Femur (tissue), 1 donor: ENCODE measurements around the gene SLFN13.
"Not testable (repeated sequence)": the region's sequence is repeated elsewhere in the genome, so short reads cannot be mapped to it uniquely, and the experiment has no call there.

Source experiments
- DNase-seq: peaks from one replicate; pipeline ENCODE4 v3.0.0-alpha.2; 2017

The SLFN13 gene

GRCh38 chr17:35448214-35448898 is at the start of gene SLFN13:
SLFN13 (minus strand) TSS chr17:35448766; CDS start chr17:35445680, 3,086 bp downstream.
- DNase-seq = peak; percentile 79

- no peak for DNase-seq
These were observed 48.1 kb upstream of the SLFN13 start for GRCh38 chr17:35496451-35497290.

GRCh38 chr17:35493040-35493439 is 44.5 kb upstream of the SLFN13 start:
- DNase-seq = no peak

DNA sequence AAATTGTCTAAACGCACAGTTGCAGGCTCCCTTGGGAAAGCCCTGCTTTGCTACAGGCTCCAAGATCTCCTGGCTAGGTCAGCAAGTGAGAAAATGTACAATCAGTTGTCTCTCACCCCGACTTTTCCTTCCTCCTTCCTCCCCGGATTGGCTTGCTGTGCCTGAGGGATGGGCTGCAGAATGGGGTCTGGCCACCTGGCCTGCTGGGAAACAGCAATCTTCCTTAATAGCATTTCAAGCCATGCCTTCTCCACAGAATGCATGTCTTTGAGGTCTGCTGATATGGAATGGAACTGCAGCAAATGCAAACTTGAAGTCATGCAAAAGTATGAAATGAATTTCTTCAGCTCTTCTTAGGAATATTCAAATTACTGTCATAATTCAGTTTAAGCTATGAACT is 42.9 kb upstream of the SLFN13 start:
- no peak for DNase-seq

DNA sequence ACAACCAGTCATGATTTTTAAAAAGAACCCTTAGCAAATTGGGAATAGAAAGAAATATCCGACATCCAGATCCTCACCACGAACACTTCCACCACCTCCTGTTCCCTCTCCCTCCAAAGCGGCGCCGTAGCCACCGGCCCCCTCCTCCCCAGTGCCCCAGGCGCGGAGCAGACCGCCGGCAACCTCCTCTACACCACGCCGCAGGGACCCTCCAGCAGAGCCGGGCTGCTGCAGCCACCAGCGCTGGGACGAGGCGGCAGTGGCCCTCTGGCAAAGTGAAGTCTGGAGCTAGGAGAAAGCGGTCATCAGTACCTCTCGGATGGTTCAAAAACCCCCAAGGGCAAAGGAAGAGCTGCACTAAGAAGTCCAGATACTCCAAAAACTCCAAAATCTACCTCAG is 41.4 kb upstream of the SLFN13 start:
- DNase-seq = no peak

DNA sequence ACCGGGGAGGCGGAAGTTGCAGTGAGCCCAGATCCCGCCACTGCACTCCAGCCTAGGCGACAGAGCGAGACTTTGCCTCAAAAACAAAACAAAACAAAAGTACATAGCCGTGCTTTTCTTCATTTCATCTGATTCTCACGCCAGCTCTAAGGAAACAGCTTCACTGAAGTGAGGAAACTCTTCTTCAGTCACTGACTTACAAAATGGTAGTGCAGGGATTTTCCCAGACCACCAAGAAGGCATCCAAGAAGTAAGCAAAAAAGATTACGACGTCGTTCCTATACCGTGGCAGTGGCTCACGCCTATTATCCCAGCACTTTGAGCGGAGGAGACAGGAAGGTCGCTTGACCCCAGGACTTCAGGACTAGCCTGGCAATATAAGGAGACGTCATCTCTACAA is 40.4 kb upstream of the SLFN13 start:
- no peak for DNase-seq

- DNase-seq = peak; percentile 44
These were observed 38.6 kb upstream of the SLFN13 start for GRCh38 chr17:35486920-35487732.

GRCh38 chr17:35479271-35479670 is 30.7 kb upstream of the SLFN13 start:
- no peak for DNase-seq

DNA sequence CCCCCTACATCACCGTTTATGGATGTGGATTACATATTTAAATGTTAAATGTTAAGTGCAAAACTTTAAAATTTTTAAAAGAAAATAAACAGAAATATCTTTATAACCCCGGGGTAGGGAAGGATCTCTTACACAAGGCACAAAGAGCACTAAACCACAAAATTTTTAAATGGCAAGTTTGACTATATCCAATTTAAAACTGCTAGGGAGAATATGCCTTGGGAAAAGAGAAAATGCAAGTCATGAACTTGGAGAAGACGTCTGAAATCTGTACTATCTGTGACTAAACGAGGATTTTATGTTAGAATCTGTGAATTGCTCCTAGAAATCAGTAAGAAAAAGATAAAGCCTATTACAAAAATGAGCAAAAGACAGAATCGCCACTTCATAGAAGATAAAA is 28.7 kb upstream of the SLFN13 start:
- no peak for DNase-seq

DNA sequence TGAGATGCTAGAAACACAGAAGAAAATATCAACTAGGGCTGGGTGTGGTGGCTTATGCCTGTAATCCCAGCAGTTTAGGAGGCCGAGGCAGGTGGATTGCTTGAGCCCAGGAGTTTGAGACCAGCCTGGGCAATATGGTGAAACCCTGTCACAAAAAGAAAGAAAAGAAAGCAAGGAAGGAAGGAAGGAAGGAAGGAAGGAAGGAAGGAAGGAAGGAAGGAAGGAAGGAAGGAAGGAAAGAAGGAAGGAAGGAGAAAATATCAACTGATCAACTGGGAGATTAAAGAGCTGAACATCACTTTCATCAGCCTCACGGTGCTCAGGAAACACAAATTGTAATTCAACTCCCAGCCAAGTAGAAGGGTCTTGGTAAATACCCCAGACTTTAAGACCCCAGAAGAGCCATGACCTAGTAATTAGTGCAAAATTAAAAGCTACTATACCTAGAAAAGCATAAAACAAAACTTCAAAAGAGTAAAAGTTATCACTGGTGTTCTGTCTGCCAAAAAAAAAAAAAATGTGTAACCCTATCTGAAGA is 27.8 kb upstream of the SLFN13 start:
- DNase-seq = no peak

DNA sequence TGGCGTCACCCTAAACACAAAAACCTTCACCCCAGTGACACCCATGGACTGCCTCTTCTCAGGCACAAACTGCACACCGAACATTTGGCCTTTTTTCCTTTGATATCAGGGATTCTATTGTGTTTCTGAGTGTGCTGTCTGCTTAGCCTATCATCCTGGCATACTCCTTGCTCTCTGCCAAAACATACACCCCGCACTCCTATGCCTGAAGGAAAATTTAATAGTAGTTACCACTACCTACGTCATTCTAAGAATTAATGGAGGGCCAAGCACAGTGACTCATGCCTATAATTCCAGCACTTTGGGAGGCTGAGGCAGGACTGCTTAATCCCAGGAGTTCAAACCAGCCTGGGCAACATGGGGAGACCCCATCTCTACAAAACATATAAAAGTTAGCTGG is 19.9 kb upstream of the SLFN13 start:
- no peak for DNase-seq

DNA sequence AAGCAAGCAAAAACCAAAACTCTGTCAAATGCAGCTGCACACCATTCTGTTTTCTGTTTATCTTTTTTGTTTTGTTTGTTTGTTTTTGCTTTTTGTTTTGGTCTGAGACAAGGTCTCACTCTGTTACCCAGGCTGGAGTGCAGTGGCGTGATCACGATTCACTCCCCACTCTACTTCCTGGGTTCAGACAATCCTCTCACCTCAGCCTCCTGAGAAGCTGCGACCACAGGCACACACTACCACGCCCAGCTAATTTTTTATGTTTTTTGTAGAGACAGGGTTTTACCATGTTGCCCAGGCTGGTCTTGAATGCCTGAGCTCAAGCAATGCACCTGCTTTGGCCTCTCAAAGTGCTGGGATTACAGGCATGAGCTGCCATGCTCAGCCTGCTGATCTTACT is 19.3 kb upstream of the SLFN13 start:
- DNase-seq = no peak

DNA sequence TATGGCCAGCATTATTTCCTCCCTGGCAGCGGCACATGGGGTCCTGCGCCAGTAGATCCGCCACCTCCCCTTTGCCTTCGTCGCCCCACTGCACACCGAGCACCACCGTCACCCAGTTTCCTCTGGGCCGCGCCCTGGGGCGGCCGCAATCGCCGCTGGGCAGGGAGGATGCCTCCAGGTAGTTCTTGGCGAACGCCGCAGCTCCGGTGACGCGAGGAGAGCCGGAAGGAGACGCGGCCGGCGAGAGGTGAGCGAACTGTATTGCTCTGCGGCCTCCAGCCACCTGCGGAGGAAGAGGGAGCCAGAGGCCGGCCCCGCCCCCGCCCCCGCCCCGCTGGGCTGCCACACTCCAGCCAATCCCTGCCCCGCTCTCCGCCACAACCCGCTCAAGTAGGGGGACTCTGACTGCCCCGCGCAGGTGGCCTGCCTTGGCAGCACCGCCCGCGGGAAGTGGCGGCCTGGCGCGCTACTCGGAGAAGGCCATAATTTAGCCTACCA is 11.8 kb upstream of the SLFN13 start:
- peak; percentile 28 for DNase-seq

GRCh38 chr17:35454035-35454434 is 5.5 kb upstream of the SLFN13 start:
- DNase-seq = not testable (repeated sequence)

GRCh38 chr17:35453171-35453570 is 4.6 kb upstream of the SLFN13 start:
- no peak for DNase-seq

- DNase-seq = peak; percentile 48
These were observed 885 bp upstream of the SLFN13 start for GRCh38 chr17:35449371-35449931.

- DNase-seq = no peak
These were observed 297 bp upstream of the SLFN13 start for GRCh38 chr17:35448899-35449227.

DNA sequence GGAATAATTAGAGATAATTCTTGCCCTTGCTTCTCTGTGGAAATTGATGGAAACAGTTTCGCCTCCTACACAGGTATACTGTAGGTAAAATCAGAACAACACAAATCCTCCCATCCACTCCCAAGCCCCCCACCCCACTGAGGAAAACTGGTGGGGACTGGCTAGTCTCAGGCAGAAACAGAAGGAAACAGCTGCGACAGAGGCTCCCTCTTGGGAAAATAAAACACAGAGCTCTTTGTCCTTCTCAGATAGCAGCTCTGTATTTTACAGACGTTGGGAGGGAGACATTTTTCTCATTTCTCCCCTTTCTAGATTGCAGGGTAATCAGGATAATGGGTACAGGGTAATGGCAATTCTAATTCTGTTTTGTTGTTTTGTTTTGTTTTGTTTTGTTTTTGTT is 1.1 kb downstream of the SLFN13 start:
- DNase-seq = peak; percentile 30

- no peak for DNase-seq
These were observed 10.1 kb downstream of the SLFN13 start for GRCh38 chr17:35438433-35438832.

DNA sequence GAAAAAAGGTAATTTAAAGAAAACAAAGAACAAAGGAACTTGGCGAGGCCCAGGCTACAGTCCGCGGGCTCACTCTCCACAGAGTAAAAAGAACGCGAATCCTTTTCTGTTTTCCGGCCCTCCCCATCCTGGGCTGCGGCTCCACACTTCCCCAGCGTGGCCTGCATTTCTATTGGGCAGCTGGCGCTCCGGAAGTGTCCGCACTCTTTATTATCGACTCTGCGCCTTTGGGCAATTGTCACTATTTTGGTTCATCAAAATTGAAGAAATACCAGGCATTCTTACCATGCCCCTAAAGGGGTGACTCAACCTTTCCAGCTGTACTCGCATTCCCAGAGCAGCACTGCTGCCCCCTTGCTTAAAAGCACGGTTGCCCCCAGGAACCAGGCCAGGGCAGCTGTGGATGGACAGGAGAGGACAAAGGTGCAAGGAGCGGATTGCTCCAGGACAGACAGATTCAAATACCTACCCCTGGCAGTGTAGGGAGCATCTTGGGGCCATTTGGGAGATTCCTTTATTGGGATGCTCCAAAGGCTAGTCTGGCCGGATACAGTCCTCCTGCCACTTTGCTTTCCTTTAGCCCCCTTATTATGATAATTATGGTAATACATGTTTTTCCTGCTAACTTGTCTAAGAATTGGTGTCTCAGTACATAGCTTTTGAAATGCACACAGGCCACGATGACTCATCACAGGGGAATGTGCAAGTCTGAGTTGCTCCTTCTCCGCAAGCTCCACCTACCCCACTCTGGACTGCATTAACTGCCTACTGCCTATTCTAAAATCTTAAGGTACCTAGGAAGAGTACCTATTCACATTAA is 15.3 kb downstream of the SLFN13 start:
- DNase-seq = peak; percentile 86

- peak; percentile 92 for DNase-seq
These were observed 16.1 kb downstream of the SLFN13 start, which contains the start of gene SLFN12 for GRCh38 chr17:35432176-35433074. SLFN12 (minus strand) TSS chr17:35432500; CDS start chr17:35423028, 9,472 bp downstream.
